Fibroblast of skin of back (primary cell): ENCODE results near the gene MACO1.

Experiments
- DNase-seq: peaks from one replicate; pipeline ENCODE4 v3.0.0-alpha.2; 2013

Gene MACO1

DNA sequence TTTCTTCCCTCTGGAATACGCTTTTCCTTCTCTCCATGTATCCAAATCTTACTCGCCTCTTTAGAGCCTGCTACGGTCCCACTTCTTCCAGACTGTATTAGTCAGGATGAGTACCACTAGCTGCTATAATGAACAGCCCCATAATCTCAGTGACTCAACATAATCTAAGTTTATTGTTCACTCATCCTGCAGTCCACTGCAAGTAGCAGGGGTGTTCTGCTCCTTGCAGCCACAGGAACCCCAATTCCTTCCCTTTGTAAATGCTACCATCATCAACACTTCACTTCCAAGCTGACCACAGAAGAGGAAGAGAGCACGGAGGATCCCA is 94.6 kb downstream of the MACO1 start:
- no peak for DNase-seq

DNA sequence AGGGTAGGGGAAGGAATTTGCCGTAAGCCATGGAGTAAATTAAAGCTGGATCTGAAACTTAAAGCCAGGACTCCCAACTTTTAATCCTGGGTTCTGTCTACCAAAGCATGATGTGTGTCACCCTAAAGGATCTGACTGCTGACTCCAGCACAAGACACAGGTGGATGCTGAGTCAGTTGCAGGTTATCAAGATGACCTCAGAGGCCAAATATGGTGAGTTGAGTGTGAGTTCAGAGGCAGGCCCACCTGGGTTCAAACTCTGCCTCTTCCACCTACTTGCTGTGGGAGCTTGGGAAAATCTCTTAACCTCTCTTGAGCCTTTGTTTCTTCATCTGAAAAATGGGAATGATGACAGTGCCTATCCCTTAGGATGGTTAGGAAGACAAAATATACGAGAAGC is 96.1 kb downstream of the MACO1 start:
- no peak for DNase-seq

GRCh38 chr1:25527226-25527846 is 96.6 kb downstream of the MACO1 start:
- no peak for DNase-seq

GRCh38 chr1:25527946-25528595 is 97.4 kb downstream of the MACO1 start:
- no peak for DNase-seq

GRCh38 chr1:25528881-25529517 is 98.3 kb downstream of the MACO1 start:
- no peak for DNase-seq

- no peak for DNase-seq
Observed at GRCh38 chr1:25529518-25530185, 99.0 kb downstream of the MACO1 start.

GRCh38 chr1:25530186-25531081 is 99.7 kb downstream of the MACO1 start:
- no peak for DNase-seq

DNA sequence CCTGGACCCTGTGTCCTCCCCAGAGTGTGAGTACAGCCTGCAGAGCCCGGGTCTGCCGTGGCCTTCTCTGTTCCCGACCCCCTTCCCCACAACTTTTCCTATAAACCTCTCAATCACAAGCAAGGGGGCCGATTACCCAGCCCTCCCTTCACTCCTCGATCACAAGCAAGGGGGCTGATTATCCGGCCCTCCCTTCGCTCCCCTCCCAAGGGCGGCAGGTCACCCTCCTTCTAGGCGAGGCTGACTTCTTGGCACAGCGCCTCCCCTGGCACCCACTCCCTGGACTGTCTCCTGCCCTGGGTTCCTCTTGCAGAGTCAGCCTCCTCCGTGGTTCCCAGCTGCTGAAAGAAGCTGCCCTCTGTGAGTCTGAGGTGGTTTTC is 100.4 kb downstream of the MACO1 start:
- DNase-seq: no peak

DNA sequence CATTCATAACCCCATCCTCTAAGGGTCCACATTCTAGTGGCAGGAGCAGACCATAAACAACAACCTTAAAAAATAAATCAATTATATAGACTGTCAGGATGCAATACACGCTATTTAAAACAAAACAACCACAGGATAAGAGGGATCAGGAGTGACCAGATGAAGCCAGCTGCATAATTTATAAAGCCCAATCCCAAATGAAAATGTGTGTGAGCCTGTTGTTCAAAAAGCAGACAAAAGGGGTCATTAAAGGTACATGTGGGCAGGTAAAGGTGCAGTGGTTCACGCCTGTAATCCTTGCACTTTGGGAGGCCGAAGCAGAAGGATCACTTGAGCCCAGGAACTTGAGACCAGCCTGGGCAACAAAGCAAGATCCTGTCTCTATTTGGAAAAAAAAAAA is 102.3 kb downstream of the MACO1 start:
- DNase-seq: no peak

DNA sequence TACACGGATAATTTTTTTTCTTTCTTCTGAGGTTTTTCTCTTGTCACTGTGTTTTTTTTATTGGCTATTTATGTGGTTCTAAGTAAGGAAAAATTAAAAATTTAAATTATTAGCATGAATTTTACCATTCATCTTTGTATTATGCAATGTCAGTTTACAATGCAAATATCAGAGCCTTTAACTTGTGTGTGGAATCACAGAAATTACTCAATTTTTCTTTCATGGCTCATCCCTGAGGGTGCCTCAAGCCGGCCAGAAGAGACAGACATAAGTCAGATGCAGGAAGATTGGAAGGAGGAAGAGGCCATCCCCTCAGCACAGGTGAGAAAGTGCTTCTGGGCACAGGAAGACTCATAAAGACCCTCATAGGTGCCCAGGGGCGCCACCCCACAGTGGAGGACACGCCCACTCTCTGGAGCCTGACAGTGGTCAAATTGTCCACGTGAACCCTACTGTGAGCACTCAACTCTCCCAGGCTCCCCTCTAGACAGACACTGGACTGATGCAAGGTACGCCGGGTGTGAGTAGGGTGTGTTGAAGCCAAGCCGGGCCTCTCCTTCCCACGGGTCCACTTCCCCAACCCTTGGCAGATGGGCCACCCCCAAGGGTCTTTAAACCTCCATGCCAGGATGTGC is 103.2 kb downstream of the MACO1 start:
- DNase-seq: no peak

GRCh38 chr1:25534410-25534788 is 103.7 kb downstream of the MACO1 start:
- no peak for DNase-seq

GRCh38 chr1:25536124-25536523 is 105.4 kb downstream of the MACO1 start:
- DNase-seq: no peak

DNA sequence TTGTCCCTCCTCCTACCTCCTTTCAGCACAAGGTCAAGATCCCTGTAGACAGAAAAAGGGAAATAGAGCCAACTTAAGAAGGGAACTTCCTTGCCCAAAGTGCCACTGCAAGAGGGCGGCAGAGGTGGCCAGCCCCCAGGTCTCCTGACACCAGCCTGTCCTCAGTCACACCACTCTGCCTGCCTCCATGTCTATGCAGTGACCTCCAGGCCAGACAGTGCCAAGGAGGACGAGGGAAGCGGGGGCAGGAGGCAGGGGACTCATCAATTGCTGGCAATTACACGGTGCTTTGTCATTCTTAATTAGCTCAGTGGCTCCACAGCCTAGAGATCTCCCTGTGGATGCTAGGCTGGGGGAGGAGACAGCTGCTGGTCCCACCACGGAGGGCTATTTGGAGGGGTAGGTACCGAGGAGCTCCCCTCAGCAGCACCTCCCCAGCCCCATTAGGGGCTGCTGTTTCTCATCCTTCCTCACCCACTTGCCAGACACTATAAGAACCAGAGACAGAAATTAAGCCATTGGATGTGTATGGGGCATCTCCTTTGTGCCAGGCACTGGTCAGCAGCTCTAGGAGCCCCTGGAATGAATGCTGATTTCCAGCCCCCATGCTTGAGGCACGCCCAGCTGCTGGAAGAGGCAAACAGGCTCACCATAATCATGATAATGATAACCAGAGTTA is 106.6 kb downstream of the MACO1 start:
- DNase-seq: no peak

GRCh38 chr1:25538191-25538767 is 107.6 kb downstream of the MACO1 start:
- no peak for DNase-seq

DNA sequence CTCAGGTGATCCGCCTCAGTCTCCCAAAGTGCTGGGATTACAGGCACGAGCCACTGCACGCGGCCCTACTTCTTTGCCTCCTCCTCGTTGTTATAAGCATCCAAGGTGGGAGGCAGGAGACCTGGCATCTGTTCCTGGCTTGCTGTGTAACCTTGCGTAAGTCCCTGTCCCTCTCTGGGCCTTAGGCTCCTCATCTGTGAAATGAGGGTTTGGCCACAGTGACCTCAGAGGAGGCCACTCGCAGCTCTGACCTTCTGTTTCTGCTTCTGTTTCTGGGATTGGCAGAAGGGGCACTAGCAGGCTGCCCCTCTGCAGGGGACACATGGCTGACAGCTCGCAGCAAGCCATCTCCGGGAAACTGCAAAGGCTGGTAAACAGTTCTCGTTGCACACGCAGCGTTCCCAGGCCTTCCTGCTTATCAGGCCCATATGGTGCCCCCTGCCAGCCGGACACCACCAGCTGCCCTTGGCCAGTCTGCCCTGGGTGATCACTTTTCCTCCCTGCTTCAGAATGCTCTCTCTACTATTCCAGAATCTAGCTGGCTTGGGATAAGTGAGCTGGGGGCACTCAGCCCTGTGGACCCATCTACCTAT is 110.1 kb downstream of the MACO1 start:
- no peak for DNase-seq

- no peak for DNase-seq
Observed at GRCh38 chr1:25541425-25541824, 110.7 kb downstream of the MACO1 start.

GRCh38 chr1:25541889-25542658 is 111.4 kb downstream of the MACO1 start:
- no peak for DNase-seq

DNA sequence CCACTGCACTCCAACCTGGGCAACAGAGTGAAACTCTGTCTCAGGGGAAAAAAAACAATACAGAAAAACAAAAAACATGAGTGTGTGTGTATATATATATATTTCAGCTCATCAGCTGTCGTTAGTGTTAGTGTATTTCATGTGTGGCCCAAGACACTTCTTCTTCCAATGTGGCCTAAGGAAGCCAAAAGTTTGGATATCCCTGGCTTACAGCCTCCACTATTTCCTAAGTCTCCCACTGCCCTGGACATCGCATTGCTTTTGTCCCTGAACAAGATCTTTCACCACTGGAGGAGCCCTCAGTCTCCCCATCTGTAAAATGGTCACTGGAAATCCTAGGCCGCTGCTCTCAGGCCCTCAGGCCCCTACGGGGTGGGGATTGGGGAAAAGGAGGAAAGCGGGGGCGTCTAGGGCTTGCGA is 112.3 kb downstream of the MACO1 start:
- DNase-seq: no peak

DNA sequence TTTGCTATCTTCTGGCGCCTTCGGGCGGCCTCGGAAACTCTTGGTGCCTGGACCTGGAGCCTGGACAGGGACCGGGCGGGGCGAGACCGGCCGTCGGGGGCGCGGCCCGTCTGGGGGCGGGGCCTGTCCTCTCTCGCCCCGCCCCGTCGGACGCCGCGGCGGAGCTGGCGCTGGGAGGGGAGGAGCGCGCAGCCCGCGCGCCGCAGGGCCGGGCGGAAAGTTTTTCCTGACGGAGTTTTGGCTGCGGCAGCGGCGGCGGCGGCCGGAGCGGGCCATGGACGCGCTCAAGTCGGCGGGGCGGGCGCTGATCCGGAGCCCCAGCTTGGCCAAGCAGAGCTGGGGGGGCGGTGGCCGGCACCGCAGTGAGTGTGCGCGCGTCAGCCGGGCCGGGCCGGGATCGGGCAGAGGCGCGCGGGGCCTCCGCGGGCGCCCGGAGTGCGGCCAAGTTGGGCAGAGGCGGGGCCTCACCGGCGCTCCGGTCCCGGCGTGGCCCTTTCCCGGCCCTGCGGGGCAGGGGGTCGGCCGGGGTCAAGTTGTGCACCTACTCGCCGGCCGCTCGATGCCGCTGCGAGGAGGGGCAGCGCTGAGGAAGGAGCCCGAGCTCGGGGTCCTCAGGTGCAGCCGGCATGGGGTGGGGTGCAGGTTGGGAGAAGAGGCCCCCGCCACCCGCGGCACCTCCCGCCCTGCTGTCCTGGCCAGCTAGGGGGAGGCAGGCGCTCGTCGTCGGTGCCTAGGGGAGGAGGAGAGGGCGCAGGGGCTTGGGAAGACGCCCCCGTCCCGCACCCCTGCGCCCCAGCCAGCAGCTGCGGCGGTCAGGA is 112.9 kb downstream of the MACO1 start, which contains the start of gene LDLRAP1:
LDLRAP1 (plus strand) TSS at position 182 of the 818 bp plus-strand sequence; CDS start at position 275, 93 bp downstream.
- DNase-seq: peak; percentile 72
